Kidney epithelial cell (primary cell): ENCODE data around the gene CELSR1. TPM values are rescaled to one million over a fixed set of nuclear protein-coding genes. Genes with fewer than 3 reads are reported as not detected.

Experiments used
- DNase-seq: peaks from one replicate; pipeline ENCODE4 v3.0.0-alpha.2; 2010; ENCODE audit warnings: low read depth
- H3K27me3 ChIP-seq: 2 replicates; pipeline ENCODE4 v1.6.0; 2011; ENCODE audit warnings: low read length; ENCODE audit not compliant: control insufficient read depth, insufficient read depth
- H3K36me3 ChIP-seq: 2 replicates; pipeline ENCODE4 v1.5.1; 2011; ENCODE audit warnings: low read length; ENCODE audit not compliant: control insufficient read depth, insufficient read depth
- H3K4me3 ChIP-seq: 2 replicates; pipeline ENCODE4 v1.5.1; 2011; ENCODE audit warnings: low read depth, mild to moderate bottlenecking, control low read depth, low read length
- CTCF ChIP-seq: IDR thresholded peaks from 2 replicates; pipeline ENCODE4 v1.5.1; 2011; ENCODE audit warnings: mild to moderate bottlenecking, moderate library complexity, low read length, control low read depth, inconsistent platforms; ENCODE audit not compliant: insufficient read depth, poor library complexity, severe bottlenecking
- total RNA-seq: library from RNA; depleted of rRNA; stranded (reverse); fragments of >200 nt; gene quantifications from 2 replicates; pipeline ENCODE4 v1.2.3, GENCODE V29; 2015

Gene CELSR1
- total RNA-seq, 1 donor from 2014 or later = 180 TPM

- H3K27me3 ChIP-seq = no peaks in the 10 kb centered on the region
- no peak overlapping the region for H3K4me3 ChIP-seq
- DNase-seq = peak; percentile 74
- TF ChIP-seq CTCF = no peak
- no peaks in the 10 kb centered on the region for H3K36me3 ChIP-seq
These were observed 79.6 kb downstream of the CELSR1 start for GRCh38 chr22:46457502-46458488.

- no peak for TF ChIP-seq CTCF
- Histone ChIP-seq H3K27me3 (no peaks in the 10 kb centered on the region), H3K36me3 (no peaks in the 10 kb centered on the region), H3K4me3 (no peak overlapping the region)
- DNase-seq = no peak
These were observed 80.6 kb downstream of the CELSR1 start for GRCh38 chr22:46456818-46457163.

GRCh38 chr22:46455446-46455845 lies 82.0 kb downstream of the CELSR1 start:
- Histone ChIP-seq H3K27me3 (no peaks in the 10 kb centered on the region), H3K4me3 (no peak overlapping the region), H3K36me3 (peaks cover under 1% of the 10 kb centered on the region)
- DNase-seq = no peak
- no peak for TF ChIP-seq CTCF

GRCh38 chr22:46454504-46455269 lies 82.7 kb downstream of the CELSR1 start:
- H3K4me3 ChIP-seq = no peak overlapping the region
- peaks cover 1% of the 10 kb centered on the region for H3K36me3 ChIP-seq
- DNase-seq = peak; percentile 61
- TF ChIP-seq CTCF = no peak
- H3K27me3 ChIP-seq = no peaks in the 10 kb centered on the region

- no peak for DNase-seq
- no peak for TF ChIP-seq CTCF
- H3K36me3 ChIP-seq = peaks cover 1% of the 10 kb centered on the region
- no peaks in the 10 kb centered on the region for H3K27me3 ChIP-seq
- H3K4me3 ChIP-seq = no peak overlapping the region
These were observed 83.5 kb downstream of the CELSR1 start for GRCh38 chr22:46453829-46454503.
